Activated CD4-positive, alpha-beta T cell treated with anti-CD3 and anti-CD28 coated beads, Interleukin-2, Interleukin-6, amounts not matched to agents 100 ng/mL and 50 ng/mL, durations not matched to agents 16 hours and 8 hours (primary cell): ENCODE data around the gene LMNTD2.
A peak's percentile ranks its signal among the peaks of the same experiment; 100 is the strongest.

ENCODE experiments used
- DNase-seq: peaks from one replicate; pipeline ENCODE4 v3.0.0-alpha.2; 2020

Gene LMNTD2

GRCh38 chr11:508956-509355 lies 51.6 kb downstream of the LMNTD2 start:
- no peak for DNase-seq

GRCh38 chr11:507727-508515 lies 52.6 kb downstream of the LMNTD2 start:
- no peak for DNase-seq

- peak; percentile 100 for DNase-seq
Observed at GRCh38 chr11:506995-507726, 53.4 kb downstream of the LMNTD2 start, which contains the start of gene RNH1. Gene RNH1, minus strand, starts transcription at chr11:507242. Its CDS starts 5,080 bp downstream, at chr11:502162.

- DNase-seq = peak; percentile 98
Observed at GRCh38 chr11:506238-506994, 54.1 kb downstream of the LMNTD2 start.

GRCh38 chr11:504994-505344 lies 55.6 kb downstream of the LMNTD2 start:
- no peak for DNase-seq
